ENCODE data around the gene TTC24.
"Not testable (repeated sequence)": the region's sequence is repeated elsewhere in the genome, so short reads cannot be mapped to it uniquely, and the experiment has no call there.

The TTC24 gene

DNA sequence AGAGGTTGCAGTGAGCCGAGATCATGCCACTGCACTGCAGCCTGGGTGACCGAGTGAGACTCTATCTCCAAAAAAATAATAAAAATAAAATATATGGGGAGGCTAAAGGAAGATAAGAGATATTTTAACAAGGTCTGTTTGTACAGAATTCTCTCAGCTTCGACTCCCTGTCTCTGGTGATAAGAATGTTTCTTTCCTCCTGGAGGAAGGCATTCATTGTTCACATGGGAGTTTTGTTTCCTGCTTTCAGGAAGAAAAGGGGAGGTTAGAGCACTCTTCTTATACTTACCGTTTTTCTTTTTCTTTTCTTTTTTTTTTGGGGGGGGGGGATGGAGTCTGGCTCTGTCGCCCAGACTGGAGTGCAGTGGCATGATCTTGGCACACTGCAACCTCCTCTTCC lies 10.0 kb downstream of the TTC24 start:
- DNase-seq, result no peak

DNA sequence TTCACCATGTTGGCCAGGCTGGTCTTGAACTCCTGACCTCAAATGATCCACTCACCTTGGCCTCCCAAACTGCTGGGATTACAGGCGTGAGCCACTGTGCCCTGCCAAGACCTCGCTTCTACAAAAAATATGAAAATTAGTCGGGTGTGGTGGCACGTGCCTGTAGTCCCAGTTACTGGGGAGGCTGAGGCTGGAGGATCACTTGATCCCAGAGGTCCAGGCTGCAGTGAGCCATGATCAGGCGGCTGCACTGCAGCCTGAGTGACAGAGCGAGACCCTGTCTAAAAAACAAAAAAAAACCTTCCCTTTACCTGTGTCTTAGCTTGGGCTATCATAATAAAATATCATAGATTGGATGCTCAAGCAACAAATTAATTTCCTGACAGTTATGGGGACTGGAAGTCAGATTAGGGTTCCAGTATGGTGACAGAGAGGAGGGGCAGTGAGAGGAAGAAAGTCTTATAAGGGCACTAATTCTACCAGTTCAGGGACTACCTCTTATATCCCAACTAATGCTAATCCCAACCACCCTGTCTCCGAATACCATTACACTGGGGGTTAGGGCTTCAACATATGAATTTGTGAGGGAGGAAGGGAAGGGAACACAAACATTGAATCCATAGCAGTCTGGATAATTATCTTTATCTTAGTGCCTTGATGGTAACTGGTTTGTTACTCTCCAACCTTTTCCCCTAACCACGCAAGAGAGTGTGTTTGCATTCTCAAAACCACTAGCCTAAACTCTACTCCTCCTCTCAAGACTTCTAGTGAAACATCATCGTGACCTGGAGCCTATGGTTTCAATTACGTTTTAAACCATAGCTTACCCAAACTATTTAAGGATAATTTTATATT lies 11.0 kb downstream of the TTC24 start:
- no peak for DNase-seq

DNA sequence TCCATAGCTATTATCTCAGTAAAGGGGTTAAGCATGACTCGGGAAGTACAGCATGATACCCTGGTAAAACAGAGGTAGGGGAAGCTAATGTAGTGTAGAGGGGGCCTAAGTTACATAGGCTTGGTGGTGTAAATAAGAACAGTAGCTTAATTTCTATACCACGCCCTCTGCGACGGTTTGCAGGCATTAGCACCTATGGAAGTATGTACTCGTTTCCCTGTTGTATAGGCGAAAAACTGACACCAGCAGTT lies 11.6 kb downstream of the TTC24 start:
- DNase-seq, result no peak

DNA sequence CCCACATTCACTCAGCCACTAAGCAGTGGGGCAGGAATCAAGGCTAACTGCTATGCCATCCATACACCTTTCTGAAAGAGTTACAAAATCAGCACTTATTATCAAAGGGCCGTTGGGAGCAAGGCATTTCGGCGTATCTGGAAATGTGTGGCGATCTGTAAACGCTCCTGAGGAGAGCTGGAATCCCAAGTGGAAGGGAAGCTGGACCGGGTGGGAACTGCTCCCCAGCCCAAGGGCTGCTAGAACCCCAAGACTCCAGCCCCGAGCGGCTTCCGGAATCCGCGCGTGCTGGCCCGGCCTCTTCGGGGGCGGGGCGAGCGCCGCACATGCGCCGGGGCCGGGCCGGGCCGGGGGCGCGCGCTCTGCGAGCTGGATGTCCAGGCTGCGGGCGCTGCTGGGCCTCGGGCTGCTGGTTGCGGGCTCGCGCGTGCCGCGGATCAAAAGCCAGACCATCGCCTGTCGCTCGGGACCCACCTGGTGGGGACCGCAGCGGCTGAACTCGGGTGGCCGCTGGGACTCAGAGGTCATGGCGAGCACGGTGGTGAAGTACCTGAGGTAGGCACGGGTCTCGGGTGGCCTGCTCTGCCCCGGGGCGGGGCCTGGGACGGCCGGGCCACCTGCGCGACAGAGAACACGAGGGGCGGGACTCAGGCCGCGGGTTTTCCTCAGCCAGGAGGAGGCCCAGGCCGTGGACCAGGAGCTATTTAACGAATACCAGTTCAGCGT lies 12.1 kb downstream of the TTC24 start, which contains the start of gene NAXE:
Gene NAXE (plus strand): TSS at position 345 of the 726 bp plus-strand sequence. CDS start 29 bp downstream, at position 374.
- DNase-seq, result peak; percentile 27

GRCh38 chr1:156592158-156592909 lies 12.8 kb downstream of the TTC24 start:
- no peak for DNase-seq

GRCh38 chr1:156592910-156593660 lies 13.6 kb downstream of the TTC24 start:
- no peak for DNase-seq

GRCh38 chr1:156593661-156593989 lies 14.1 kb downstream of the TTC24 start:
- DNase-seq, result no peak

GRCh38 chr1:156594190-156594589 lies 14.7 kb downstream of the TTC24 start:
- DNase-seq, result no peak

- no peak for DNase-seq
These were observed 15.5 kb downstream of the TTC24 start for GRCh38 chr1:156595016-156595415.

- no peak for DNase-seq
These were observed 16.9 kb downstream of the TTC24 start for GRCh38 chr1:156596426-156596825.

GRCh38 chr1:156598125-156598524 lies 18.6 kb downstream of the TTC24 start:
- DNase-seq, result no peak

- no peak for DNase-seq
These were observed 19.4 kb downstream of the TTC24 start for GRCh38 chr1:156598731-156599432.

- DNase-seq, result no peak
These were observed 20.3 kb downstream of the TTC24 start for GRCh38 chr1:156599811-156600210.

DNA sequence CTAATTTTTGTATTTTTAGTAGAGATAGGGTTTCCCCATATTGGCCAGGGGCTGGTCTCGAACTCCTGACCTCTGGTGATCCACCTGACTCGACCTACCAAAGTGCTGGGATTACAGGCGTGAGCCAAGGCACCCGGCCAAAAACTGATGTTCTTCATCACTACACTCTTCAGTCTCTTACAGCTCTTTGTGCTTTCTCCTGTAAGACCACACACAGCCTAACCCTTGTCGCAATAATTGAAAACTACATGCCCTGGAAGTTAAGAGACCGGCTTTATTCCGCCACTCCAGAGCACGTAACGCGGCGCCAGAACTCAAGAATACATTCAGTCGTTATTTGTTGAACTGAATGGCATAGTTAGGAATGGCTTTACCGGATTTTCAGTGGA lies 21.2 kb downstream of the TTC24 start:
- DNase-seq, result no peak

DNA sequence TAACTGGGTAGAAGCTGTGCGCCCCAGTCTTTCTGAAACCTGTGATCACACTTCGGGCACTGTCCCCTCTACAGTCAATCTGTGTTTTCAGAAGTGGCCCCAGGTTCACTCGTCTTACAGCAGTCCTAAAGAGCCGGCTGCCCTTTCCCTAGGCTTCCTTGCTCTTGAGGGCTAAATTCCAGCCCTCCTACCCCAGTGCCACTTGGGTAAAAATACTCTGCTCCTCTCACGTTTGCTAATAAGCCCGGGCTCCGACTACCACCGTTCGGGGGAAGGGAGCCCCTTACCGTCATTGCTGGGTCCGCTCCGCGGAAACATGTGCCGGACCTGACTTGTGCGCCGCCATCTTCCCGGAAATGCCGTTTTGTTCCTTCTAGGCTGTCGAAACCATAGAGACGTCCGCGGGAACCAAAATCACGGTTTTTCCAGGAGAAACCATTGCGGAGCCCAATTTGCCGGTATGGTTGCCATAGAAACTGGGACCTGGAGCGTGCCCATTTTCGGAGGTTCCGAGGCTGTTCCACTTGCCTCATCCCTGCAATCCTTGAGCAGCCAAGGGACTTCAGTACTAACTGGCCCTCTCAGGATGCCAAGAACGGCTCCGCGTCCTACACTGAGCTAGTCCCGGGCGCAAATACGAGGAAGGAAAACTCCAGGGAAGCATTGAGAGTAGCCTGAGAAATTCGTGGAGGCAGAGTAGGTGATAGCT lies 21.8 kb downstream of the TTC24 start, which contains the start of gene GPATCH4:
Gene GPATCH4 (minus strand): TSS at position 358 of the 709 bp plus-strand sequence.
- peak; percentile 77 for DNase-seq

GRCh38 chr1:156601892-156602291 lies 22.4 kb downstream of the TTC24 start:
- no peak for DNase-seq

DNA sequence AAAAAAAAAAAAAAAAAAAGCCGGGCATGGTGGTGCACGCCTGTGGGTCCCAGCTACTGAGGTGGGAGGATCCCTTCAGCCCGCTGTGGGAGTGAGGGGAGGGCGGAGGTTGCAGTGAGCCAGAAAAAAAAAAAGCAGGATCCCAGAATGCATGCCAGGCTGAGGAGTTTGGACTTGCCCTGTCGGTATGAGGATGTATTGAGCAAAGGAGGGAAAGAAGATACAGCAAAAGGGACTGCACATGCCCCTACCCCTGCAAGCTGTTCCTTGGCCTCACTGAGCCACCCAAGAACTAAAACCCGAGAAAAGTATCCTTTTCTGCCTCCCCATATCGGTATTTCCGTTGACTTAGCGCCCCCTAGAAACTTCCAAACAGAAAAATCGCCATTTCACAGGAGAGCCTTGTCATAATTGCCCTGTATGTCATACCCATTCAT lies 23.1 kb downstream of the TTC24 start:
- DNase-seq, result no peak

DNA sequence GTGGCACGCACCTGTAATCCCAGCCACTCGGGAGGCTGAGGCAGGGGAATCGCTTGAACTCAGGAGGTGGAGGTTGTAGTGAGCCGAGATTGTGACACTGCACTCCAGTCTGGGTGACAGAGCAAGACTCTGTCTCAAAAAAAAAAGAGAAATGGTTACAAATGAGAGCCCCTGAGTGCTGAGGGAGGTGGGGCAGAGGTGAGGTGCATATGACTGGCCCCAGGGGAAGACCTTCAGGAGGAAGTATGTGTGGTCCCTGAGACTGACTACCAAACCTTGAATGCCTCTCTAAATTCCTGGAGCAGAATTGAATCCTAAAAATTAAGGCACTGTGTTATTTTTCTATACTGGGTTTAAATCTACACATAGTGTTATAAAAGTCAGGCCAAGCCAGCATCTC lies 27.8 kb downstream of the TTC24 start:
- not testable (repeated sequence) for DNase-seq

GRCh38 chr1:156608036-156608674 lies 28.6 kb downstream of the TTC24 start:
- DNase-seq, result peak; percentile 75

DNA sequence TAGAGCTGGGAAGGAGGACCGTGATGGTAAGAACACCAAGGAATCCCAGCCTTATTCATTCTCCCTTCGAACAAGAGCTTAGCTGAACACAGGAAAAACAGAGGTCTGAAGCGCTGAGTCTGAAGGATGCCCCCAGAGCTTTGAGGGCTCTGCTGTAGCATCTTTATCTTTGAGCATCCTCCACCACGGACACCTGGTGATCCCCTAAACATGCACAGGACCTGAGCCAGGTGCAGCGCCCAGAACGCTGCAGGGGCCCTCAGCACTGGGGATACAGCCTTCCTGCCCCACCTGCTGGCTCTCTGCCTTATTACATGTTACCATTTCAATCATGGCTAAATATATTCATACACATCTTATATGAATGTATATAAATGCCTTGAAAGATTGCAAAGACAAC lies 29.5 kb downstream of the TTC24 start:
- no peak for DNase-seq

DNA sequence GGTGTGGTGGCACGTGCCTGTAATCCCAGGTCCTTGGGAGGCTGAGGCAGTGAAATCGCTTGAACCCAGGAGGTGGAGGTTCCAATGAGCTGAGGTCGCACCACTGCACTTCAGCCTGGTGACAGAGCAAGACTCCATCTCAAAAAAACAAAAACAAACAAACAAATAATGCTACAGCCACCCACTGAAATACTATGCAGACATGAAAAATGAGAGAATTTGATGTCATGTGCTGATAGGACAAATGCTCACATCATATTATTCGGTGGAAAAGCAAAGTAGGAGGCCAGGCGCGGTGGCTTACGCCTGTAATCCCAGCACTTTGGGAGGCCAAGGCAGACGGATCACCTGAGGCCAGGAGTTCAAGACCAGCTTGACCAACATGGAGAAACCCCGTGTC lies 30.5 kb downstream of the TTC24 start:
- not testable (repeated sequence) for DNase-seq

Measured in NCI-H187 treated with DMSO at 0.1 percent for 48 hours (cell line).